WERI-Rb-1 (cell line): Measurements from ENCODE around the gene KHDRBS2.

ENCODE experiments used
- DNase-seq: peaks from one replicate; pipeline ENCODE4 v3.0.0-alpha.2; 2020
- H3K27ac ChIP-seq: fragments of 250-450 bp; sonication (Bioruptor Pico); 2 replicates; pipeline ENCODE4 v1.5.1; 2020; ENCODE audit warnings: mild to moderate bottlenecking, moderate library complexity
- H3K27me3 ChIP-seq: fragments of 250-450 bp; sonication (Bioruptor Pico); 2 replicates; pipeline ENCODE4 v1.5.1; 2021; ENCODE audit warnings: mild to moderate bottlenecking, low read depth, moderate library complexity; ENCODE audit not compliant: insufficient read depth, severe bottlenecking
- H3K36me3 ChIP-seq: fragments of 250-450 bp; sonication (Bioruptor Pico); 2 replicates; pipeline ENCODE4 v1.5.1; 2020; ENCODE audit warnings: mild to moderate bottlenecking, moderate library complexity
- H3K4me3 ChIP-seq: 2 replicates; pipeline ENCODE4 v1.5.1; 2011; ENCODE audit warnings: low read depth, mild to moderate bottlenecking, control low read depth, low read length
- H3K9me3 ChIP-seq: fragments of 250-450 bp; sonication (Bioruptor Pico); 2 replicates; pipeline ENCODE4 v1.5.1; 2021; ENCODE audit warnings: mild to moderate bottlenecking, moderate library complexity; ENCODE audit not compliant: severe bottlenecking
- TF ChIP-seq, protein P1 (sequence below): IDR thresholded peaks from 2 replicates; pipeline ENCODE4 v1.5.1; 2011; ENCODE audit warnings: low read depth, mild to moderate bottlenecking, control low read depth, inconsistent platforms, low read length

The KHDRBS2 gene

DNA sequence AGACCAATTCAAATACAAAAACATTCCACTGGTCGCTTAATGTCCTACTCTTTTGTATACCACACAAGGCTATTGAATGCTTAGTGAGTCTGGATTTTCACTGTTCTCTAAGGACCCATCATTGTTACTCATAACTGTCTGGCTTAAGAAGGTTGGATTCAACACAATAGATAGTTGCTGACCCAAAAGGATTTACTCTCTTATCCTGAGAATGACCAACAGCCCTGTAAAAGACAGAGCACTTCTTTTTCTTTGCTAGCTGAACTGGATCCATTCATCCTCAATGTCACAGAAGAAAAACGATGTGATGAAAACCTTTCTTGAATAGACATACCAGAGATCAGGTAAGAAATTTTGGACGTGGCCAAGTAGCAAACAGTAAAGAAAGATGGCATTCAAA, 645.6 kb downstream of the KHDRBS2 start:
- Histone ChIP-seq H3K27me3 (no peaks in the 10 kb centered on the region), H3K9me3 (no peaks in the 10 kb centered on the region), H3K36me3 (no peaks in the 10 kb centered on the region), H3K4me3 (no peak overlapping the region), H3K27ac (no peak overlapping the region)
- no peak for DNase-seq
- TF ChIP-seq, protein P1, sequence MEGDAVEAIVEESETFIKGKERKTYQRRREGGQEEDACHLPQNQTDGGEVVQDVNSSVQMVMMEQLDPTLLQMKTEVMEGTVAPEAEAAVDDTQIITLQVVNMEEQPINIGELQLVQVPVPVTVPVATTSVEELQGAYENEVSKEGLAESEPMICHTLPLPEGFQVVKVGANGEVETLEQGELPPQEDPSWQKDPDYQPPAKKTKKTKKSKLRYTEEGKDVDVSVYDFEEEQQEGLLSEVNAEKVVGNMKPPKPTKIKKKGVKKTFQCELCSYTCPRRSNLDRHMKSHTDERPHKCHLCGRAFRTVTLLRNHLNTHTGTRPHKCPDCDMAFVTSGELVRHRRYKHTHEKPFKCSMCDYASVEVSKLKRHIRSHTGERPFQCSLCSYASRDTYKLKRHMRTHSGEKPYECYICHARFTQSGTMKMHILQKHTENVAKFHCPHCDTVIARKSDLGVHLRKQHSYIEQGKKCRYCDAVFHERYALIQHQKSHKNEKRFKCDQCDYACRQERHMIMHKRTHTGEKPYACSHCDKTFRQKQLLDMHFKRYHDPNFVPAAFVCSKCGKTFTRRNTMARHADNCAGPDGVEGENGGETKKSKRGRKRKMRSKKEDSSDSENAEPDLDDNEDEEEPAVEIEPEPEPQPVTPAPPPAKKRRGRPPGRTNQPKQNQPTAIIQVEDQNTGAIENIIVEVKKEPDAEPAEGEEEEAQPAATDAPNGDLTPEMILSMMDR, result no peak
